GM12891 (cell line): Measurements from ENCODE around the gene CDK19.

Experiments used
- POLR2A ChIP-seq: IDR thresholded peaks from 2 replicates; pipeline ENCODE4 v1.6.1; 2011; ENCODE audit warnings: low read depth, low read length, control low read depth
- POLR2AphosphoS5 ChIP-seq: IDR thresholded peaks from 2 replicates; pipeline ENCODE4 v1.6.1; 2011; ENCODE audit warnings: low read depth, low read length, control low read depth
- TAF1 ChIP-seq: IDR thresholded peaks from 2 replicates; pipeline ENCODE4 v1.6.1; 2011; ENCODE audit warnings: low read depth, low read length, control low read depth

- TF ChIP-seq POLR2A (no peak), POLR2AphosphoS5 (no peak), TAF1 (no peak)
Observed at GRCh38 chr6:110744991-110745390, 70.3 kb downstream of the CDK19 start.
